AML-193 (cell line): Measurements from ENCODE around the gene MARCOL.
A peak's percentile ranks its signal among the peaks of the same experiment; 100 is the strongest.

ENCODE experiments used
- DNase-seq, 2 experiments: peaks; one replicate each; lab custom pipeline; 2025; lab: John Stamatoyannopoulos, UW

Gene MARCOL

GRCh38 chr5:148238418-148238794 lies at the start of gene MARCOL:
TSS of gene MARCOL (plus strand) at chr5:148238525. CDS start at chr5:148238598, 73 bp downstream.
- no peak for DNase-seq

GRCh38 chr5:148191010-148191409 lies 47.3 kb upstream of the MARCOL start:
- DNase-seq, result no peak

- DNase-seq, result no peak
These were observed 45.1 kb upstream of the MARCOL start for GRCh38 chr5:148193202-148193601.

- DNase-seq, result peak in 1 of 2 experiments; percentile 25
These were observed 37.2 kb upstream of the MARCOL start for GRCh38 chr5:148201151-148201550.

- no peak for DNase-seq
These were observed 35.7 kb upstream of the MARCOL start, which contains the start of gene SPINK6 for GRCh38 chr5:148202531-148203203. TSS of gene SPINK6 (plus strand) at chr5:148203042. CDS start at chr5:148203097, 55 bp downstream.

GRCh38 chr5:148205044-148205806 lies 33.1 kb upstream of the MARCOL start:
- DNase-seq, result peak; percentile 41 to 47

- no peak for DNase-seq
These were observed 32.5 kb upstream of the MARCOL start for GRCh38 chr5:148205865-148206264.

GRCh38 chr5:148206620-148207019 lies 31.7 kb upstream of the MARCOL start:
- no peak for DNase-seq

- no peak for DNase-seq
These were observed 30.1 kb upstream of the MARCOL start for GRCh38 chr5:148208226-148208625.

- DNase-seq, result no peak
These were observed 29.1 kb upstream of the MARCOL start for GRCh38 chr5:148209151-148209770.

GRCh38 chr5:148214665-148215185 lies 23.6 kb upstream of the MARCOL start:
- DNase-seq, result no peak

- DNase-seq, result no peak
These were observed 16.8 kb upstream of the MARCOL start for GRCh38 chr5:148221508-148221907.

GRCh38 chr5:148224117-148224742 lies 14.1 kb upstream of the MARCOL start:
- DNase-seq, result no peak

- no peak for DNase-seq
These were observed 9.8 kb upstream of the MARCOL start for GRCh38 chr5:148228392-148228984.

- DNase-seq, result no peak
These were observed 8.5 kb upstream of the MARCOL start for GRCh38 chr5:148229840-148230239.

- DNase-seq, result no peak
These were observed 8.1 kb upstream of the MARCOL start for GRCh38 chr5:148230240-148230639.

GRCh38 chr5:148237785-148238417 lies 424 bp upstream of the MARCOL start:
- DNase-seq, result no peak

GRCh38 chr5:148248894-148249293 lies 10.6 kb downstream of the MARCOL start:
- DNase-seq, result no peak

- DNase-seq, result no peak
These were observed 17.1 kb downstream of the MARCOL start for GRCh38 chr5:148255456-148255855.

- DNase-seq, result no peak
These were observed 21.0 kb downstream of the MARCOL start for GRCh38 chr5:148259288-148259687.

GRCh38 chr5:148261221-148261620 lies 22.9 kb downstream of the MARCOL start:
- DNase-seq, result no peak
